DND-41 (cell line): ENCODE data around the gene SNX2.

Source experiments
- ATAC-seq: fragments of 200-7000 bp; cut with Tn5 transposase; 3 replicates; pipeline ENCODE4 v1.9.1; 2021; ENCODE audit warnings: low read depth; ENCODE audit not compliant: insufficient read depth
- DNase-seq: peaks from one replicate; pipeline ENCODE4 v3.0.0-alpha.2; 2020
- H2AFZ ChIP-seq: 2 replicates; pipeline ENCODE4 v1.6.0; 2012; ENCODE audit warnings: low read depth, low read length
- H3K27ac ChIP-seq: 2 replicates; pipeline ENCODE4 v1.5.1; 2012; ENCODE audit warnings: low read length, inconsistent platforms
- H3K27me3 ChIP-seq: fragments of 200-600 bp; sonication (generic); 2 replicates; pipeline ENCODE4 v1.6.0; 2012; ENCODE audit warnings: low read length, mild to moderate bottlenecking, inconsistent platforms; ENCODE audit not compliant: insufficient read depth, poor library complexity
- H3K36me3 ChIP-seq: 2 replicates; pipeline ENCODE4 v1.5.1; 2012; ENCODE audit warnings: low read length, inconsistent platforms; ENCODE audit not compliant: insufficient read depth
- H3K4me1 ChIP-seq: 2 replicates; pipeline ENCODE4 v1.5.1; 2012; ENCODE audit warnings: mild to moderate bottlenecking, low read length; ENCODE audit not compliant: insufficient read depth
- H3K4me2 ChIP-seq: 2 replicates; pipeline ENCODE4 v1.6.0; 2012; ENCODE audit warnings: mild to moderate bottlenecking, moderate library complexity, low read length, inconsistent platforms; ENCODE audit not compliant: insufficient read depth
- H3K4me3 ChIP-seq, 2 experiments: fragments of 200-600 bp in 1 of 2; shearing (Covaris generic) in 1 of 2; 2 replicates each; pipeline ENCODE4 v1.5.1; 2012 to 2016; ENCODE audit warnings: inconsistent platforms in 2 of 2, low read length in 2 of 2, mild to moderate bottlenecking in 2 of 2, low read depth in 1 of 2, moderate library complexity in 1 of 2
- H3K79me2 ChIP-seq: 2 replicates; pipeline ENCODE4 v1.6.0; 2012; ENCODE audit warnings: low read length, inconsistent platforms; ENCODE audit not compliant: insufficient read depth
- H3K9ac ChIP-seq: 2 replicates; pipeline ENCODE4 v1.6.0; 2012; ENCODE audit warnings: low read depth, mild to moderate bottlenecking, inconsistent platforms, low read length, moderate library complexity
- H3K9me3 ChIP-seq: 2 replicates; pipeline ENCODE4 v1.5.1; 2012; ENCODE audit warnings: low read length, moderate library complexity, mild to moderate bottlenecking, inconsistent platforms; ENCODE audit not compliant: insufficient read depth, severe bottlenecking
- H4K20me1 ChIP-seq: 2 replicates; pipeline ENCODE4 v1.6.0; 2012; ENCODE audit warnings: low read length; ENCODE audit not compliant: insufficient read depth
- CTCF ChIP-seq: IDR thresholded peaks from 2 replicates; pipeline ENCODE4 v1.5.1; 2012; ENCODE audit warnings: borderline replicate concordance, low read length, moderate library complexity, mild to moderate bottlenecking; ENCODE audit not compliant: poor library complexity, severe bottlenecking; ENCODE audit errors: extremely low read depth
- EZH2 ChIP-seq: IDR thresholded peaks from 3 replicates; pipeline ENCODE4 v1.6.1; 2012; ENCODE audit warnings: borderline replicate concordance, low read depth, mild to moderate bottlenecking, moderate library complexity, low read length, inconsistent platforms; ENCODE audit not compliant: severe bottlenecking

The SNX2 gene

GRCh38 chr5:122877518-122877917 is 102.6 kb downstream of the SNX2 start:
- H4K20me1 ChIP-seq = no peaks in the 10 kb centered on the region
- no peak overlapping the region for H2AFZ ChIP-seq
- no peaks in the 10 kb centered on the region for H3K9me3 ChIP-seq
- no peak overlapping the region for H3K4me2 ChIP-seq
- H3K4me1 ChIP-seq = no peaks in the 10 kb centered on the region
- DNase-seq = no peak
- H3K4me3 ChIP-seq = no peak overlapping the region
- H3K36me3 ChIP-seq = no peaks in the 10 kb centered on the region
- no peaks in the 10 kb centered on the region for H3K79me2 ChIP-seq
- no peak overlapping the region for H3K27ac ChIP-seq
- no peak overlapping the region for H3K9ac ChIP-seq
- H3K27me3 ChIP-seq = peaks cover 2% of the 10 kb centered on the region
- ATAC-seq = no peak
- TF ChIP-seq CTCF = no peak
- TF ChIP-seq EZH2 = no peak

DNA sequence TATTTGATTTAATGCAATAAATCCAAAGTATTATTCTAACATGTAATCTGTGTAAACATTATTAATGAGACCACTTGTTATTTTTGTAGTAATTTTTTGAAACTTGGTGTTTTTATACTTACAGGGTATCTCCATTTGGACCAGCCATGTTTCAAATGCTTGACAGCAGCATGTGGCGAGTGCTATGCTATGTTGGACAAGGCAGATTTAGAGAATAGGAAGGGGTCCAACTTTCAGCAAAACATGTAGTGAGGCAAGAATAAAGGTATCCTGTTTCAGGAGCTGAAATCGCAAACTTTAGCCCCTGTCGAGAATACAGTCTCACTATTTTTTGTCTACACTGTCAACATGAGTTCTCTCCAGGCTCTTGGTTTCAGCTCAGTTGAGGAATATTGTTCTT is 104.2 kb downstream of the SNX2 start:
- no peak for ATAC-seq

More for the DNA sequence above, 104.2 kb downstream of the SNX2 start:
- no peaks in the 10 kb centered on the region for H4K20me1 ChIP-seq
- H3K4me1 ChIP-seq = no peaks in the 10 kb centered on the region
- H3K79me2 ChIP-seq = no peaks in the 10 kb centered on the region
- H3K4me3 ChIP-seq = no peak overlapping the region
- DNase-seq = no peak
- TF ChIP-seq EZH2 = no peak
- no peaks in the 10 kb centered on the region for H3K9me3 ChIP-seq
- no peaks in the 10 kb centered on the region for H3K36me3 ChIP-seq
- no peak overlapping the region for H3K9ac ChIP-seq
- H3K27me3 ChIP-seq = peaks cover 2% of the 10 kb centered on the region
- H3K4me2 ChIP-seq = no peak overlapping the region
- H2AFZ ChIP-seq = no peak overlapping the region
- no peak overlapping the region for H3K27ac ChIP-seq
